Activated naive CD8-positive, alpha-beta T cell treated with anti-CD3 and anti-CD28 coated beads, Interleukin-2, amount 50 U/mL, for 24 hours (primary cell): ENCODE measurements around the gene LRRC4C.
"Not testable (repeated sequence)": the region's sequence is repeated elsewhere in the genome, so short reads cannot be mapped to it uniquely, and the experiment has no call there.

ENCODE experiments used
- ATAC-seq: fragments of 150-1000 bp; cut with Tn5 transposase; one replicate; pipeline ENCODE4 v1.10.0; 2021
- DNase-seq: peaks from one replicate; pipeline ENCODE4 v3.0.0; 2021
- H3K27ac Mint-ChIP-seq: one replicate; pipeline ENCODE4 v1.8.0; 2021; ENCODE audit warnings: mild to moderate bottlenecking, mixed read lengths
- H3K27me3 Mint-ChIP-seq: one replicate; pipeline ENCODE4 v1.8.0; 2021; ENCODE audit warnings: mixed read lengths
- H3K36me3 Mint-ChIP-seq: one replicate; pipeline ENCODE4 v1.8.0; 2021; ENCODE audit warnings: low read depth, mixed read lengths
- H3K4me1 Mint-ChIP-seq: one replicate; pipeline ENCODE4 v1.8.0; 2021; ENCODE audit warnings: mixed read lengths
- H3K4me3 Mint-ChIP-seq: one replicate; pipeline ENCODE4 v1.8.0; 2021; ENCODE audit warnings: mild to moderate bottlenecking, moderate library complexity, mixed read lengths
- H3K9me3 Mint-ChIP-seq: one replicate; pipeline ENCODE4 v1.8.0; 2021; ENCODE audit warnings: mixed read lengths

The LRRC4C gene

DNA sequence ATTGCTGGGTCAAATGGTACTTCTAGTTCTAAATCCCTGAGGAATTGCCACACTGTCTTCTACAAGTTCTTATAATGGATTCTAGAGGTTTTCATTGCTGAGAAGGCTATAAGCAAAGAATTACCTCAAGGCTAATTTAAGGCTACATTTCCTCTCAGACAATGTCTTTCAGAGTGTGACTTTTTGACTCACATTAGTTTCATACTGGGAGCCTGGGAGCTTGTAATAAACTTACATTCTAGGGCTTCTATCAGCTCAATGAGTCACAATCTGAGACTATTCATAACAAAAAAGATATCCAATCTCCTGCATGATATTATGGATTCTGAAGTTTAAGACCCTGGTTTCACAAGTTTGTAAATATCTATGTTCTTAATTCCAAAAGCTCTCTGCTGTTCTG, 408.7 kb downstream of the LRRC4C start:
- no peaks in the 10 kb centered on the region for H3K4me1 Mint-ChIP-seq
- H3K27ac Mint-ChIP-seq: no peak overlapping the region
- no peaks in the 10 kb centered on the region for H3K36me3 Mint-ChIP-seq
- no peaks in the 10 kb centered on the region for H3K27me3 Mint-ChIP-seq
- DNase-seq (no peak), ATAC-seq (no peak)
- peaks cover 26% of the 10 kb centered on the region for H3K9me3 Mint-ChIP-seq
- H3K4me3 Mint-ChIP-seq: no peak overlapping the region

DNA sequence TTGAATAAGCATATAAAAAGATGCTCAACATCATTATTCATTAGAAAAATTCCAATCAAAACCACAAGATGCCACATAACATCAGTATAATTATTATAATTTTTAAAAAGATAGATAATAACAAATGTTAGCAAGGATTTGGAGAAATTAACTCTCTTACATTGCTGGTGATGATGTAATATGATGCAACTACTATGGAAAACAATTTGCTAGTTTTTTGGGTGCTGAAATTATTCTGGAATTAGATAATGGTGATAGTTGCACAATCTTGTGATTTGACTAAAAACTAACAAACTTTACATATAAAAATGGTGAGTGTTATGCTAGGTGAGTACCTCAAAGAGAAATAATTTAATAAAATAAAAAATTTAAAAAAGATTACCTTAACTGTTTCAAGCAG, 412.2 kb downstream of the LRRC4C start:
- ATAC-seq: no peak
- Mint-ChIP-seq H3K9me3 (peaks cover 28% of the 10 kb centered on the region), H3K4me1 (no peaks in the 10 kb centered on the region), H3K27ac (no peak overlapping the region), H3K27me3 (no peaks in the 10 kb centered on the region), H3K4me3 (no peak overlapping the region), H3K36me3 (no peaks in the 10 kb centered on the region)
- no peak for DNase-seq

DNA sequence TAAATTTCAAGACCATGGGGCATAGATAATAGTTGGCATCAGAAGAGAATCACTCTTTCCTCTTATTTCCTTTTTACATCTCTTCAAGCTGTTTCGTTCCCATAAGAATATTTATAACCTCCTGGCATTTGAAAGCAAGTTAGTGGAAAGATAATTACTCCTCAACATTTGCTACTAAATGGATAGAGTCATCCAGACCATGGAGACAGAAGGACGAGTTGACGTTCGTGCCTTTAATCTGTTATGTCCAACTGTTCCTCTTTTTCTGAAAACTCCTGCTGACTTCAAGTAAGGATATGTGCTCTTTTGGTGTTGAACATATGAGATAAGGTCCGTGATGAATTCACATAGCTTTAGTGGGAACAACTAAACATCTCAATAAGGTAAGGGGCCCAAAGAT, 414.2 kb downstream of the LRRC4C start:
- Mint-ChIP-seq H3K9me3 (peaks cover 24% of the 10 kb centered on the region), H3K36me3 (no peaks in the 10 kb centered on the region), H3K27ac (no peak overlapping the region), H3K4me1 (no peaks in the 10 kb centered on the region), H3K27me3 (no peaks in the 10 kb centered on the region), H3K4me3 (no peak overlapping the region)
- ATAC-seq: no peak
- DNase-seq: no peak

DNA sequence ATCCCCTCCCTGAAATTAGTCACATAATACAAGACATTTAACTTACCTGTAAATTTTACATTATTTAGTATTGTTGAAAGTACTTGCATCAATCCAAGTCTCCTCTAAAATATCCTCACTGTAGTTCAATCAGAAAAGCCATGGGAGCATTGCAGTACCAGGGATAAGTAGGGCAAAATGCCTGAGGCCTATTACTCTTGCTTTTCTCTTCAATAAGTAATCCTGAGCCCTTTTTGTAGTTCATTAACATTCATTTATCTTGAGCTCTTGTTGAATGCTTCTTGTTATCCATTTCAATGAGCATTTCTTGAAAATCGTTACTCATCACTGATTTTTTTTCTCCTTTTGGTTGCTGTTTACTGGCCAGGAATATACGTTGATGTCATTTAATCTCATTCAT, 414.7 kb downstream of the LRRC4C start:
- Mint-ChIP-seq H3K4me1 (no peaks in the 10 kb centered on the region), H3K4me3 (no peak overlapping the region), H3K27ac (no peak overlapping the region), H3K27me3 (no peaks in the 10 kb centered on the region), H3K9me3 (peaks cover 21% of the 10 kb centered on the region), H3K36me3 (no peaks in the 10 kb centered on the region)
- ATAC-seq (no peak), DNase-seq (no peak)

DNA sequence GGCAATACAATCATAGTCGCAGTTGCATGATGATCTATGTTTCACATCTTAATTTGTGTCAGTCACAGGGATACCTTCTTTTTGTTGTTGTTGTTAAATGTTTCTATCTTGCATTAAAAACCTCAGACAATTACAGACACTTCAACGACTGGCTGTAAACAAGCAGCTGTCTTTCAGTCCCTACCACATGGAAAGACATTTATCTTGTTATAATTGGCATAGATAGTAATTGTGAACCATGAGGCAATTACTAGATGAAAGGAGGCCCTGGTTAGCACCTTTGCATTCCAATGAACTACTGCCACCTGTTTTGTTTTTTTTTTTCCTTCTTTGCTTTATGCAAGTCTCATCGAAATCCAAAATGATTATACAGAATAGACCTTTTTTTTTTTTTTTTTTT, 416.8 kb downstream of the LRRC4C start:
- H3K4me3 Mint-ChIP-seq: no peak overlapping the region
- ATAC-seq: no peak
- H3K27ac Mint-ChIP-seq: no peak overlapping the region
- no peak for DNase-seq
- H3K9me3 Mint-ChIP-seq: peaks cover 11% of the 10 kb centered on the region
- no peaks in the 10 kb centered on the region for H3K36me3 Mint-ChIP-seq
- no peaks in the 10 kb centered on the region for H3K27me3 Mint-ChIP-seq
- no peaks in the 10 kb centered on the region for H3K4me1 Mint-ChIP-seq

- Mint-ChIP-seq H3K4me3 (no peak overlapping the region), H3K27ac (no peak overlapping the region), H3K4me1 (no peaks in the 10 kb centered on the region)
Observed at GRCh38 chr11:41040474-41040873, 419.0 kb downstream of the LRRC4C start.

GRCh38 chr11:41039592-41039991, 419.9 kb downstream of the LRRC4C start:
- no peak for ATAC-seq
- Mint-ChIP-seq H3K27ac (no peak overlapping the region), H3K4me3 (no peak overlapping the region), H3K4me1 (no peaks in the 10 kb centered on the region), H3K36me3 (no peaks in the 10 kb centered on the region), H3K9me3 (peaks cover 17% of the 10 kb centered on the region), H3K27me3 (no peaks in the 10 kb centered on the region)
- DNase-seq: no peak

More at GRCh38 chr11:41040474-41040873, 419.0 kb downstream of the LRRC4C start:
- H3K36me3 Mint-ChIP-seq: no peaks in the 10 kb centered on the region
- ATAC-seq (no peak), DNase-seq (no peak)
- H3K27me3 Mint-ChIP-seq: no peaks in the 10 kb centered on the region
- H3K9me3 Mint-ChIP-seq: peaks cover 13% of the 10 kb centered on the region

GRCh38 chr11:41031551-41032060, 427.8 kb downstream of the LRRC4C start:
- DNase-seq (no peak), ATAC-seq (no peak)
- Mint-ChIP-seq H3K36me3 (no peaks in the 10 kb centered on the region), H3K4me1 (no peaks in the 10 kb centered on the region), H3K9me3 (peaks cover 8% of the 10 kb centered on the region), H3K27ac (no peak overlapping the region), H3K27me3 (no peaks in the 10 kb centered on the region), H3K4me3 (no peak overlapping the region)

- no peaks in the 10 kb centered on the region for H3K4me1 Mint-ChIP-seq
- H3K27ac Mint-ChIP-seq: no peak overlapping the region
- DNase-seq (no peak), ATAC-seq (no peak)
- H3K4me3 Mint-ChIP-seq: no peak overlapping the region
- peaks cover 11% of the 10 kb centered on the region for H3K9me3 Mint-ChIP-seq
- no peaks in the 10 kb centered on the region for H3K36me3 Mint-ChIP-seq
- H3K27me3 Mint-ChIP-seq: no peaks in the 10 kb centered on the region
Observed at GRCh38 chr11:41020259-41020658, 439.2 kb downstream of the LRRC4C start.

DNA sequence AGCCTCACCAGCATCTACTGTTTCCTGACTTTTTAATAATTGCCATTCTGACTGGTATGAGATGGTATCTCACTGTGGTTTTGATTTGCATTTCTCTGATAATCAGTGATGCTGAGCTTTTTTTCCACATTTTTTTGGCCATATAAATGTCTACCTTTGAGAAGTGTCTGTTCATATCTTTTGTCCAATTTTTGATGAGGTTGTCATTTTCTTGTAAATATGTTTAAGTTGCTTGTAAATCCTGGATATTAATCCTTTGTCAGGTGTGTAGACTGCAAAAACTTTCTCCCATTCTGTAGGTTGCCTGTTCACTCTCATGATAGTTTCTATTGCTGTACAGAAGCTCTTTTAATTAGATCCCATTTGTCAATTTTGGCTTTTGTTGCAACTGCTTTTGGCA, 439.8 kb downstream of the LRRC4C start:
- H3K4me3 Mint-ChIP-seq, H3K36me3 Mint-ChIP-seq, H3K27ac Mint-ChIP-seq, DNase-seq, ATAC-seq, H3K4me1 Mint-ChIP-seq, H3K27me3 Mint-ChIP-seq: not testable (repeated sequence)
- peaks cover 13% of the 10 kb centered on the region for H3K9me3 Mint-ChIP-seq

DNA sequence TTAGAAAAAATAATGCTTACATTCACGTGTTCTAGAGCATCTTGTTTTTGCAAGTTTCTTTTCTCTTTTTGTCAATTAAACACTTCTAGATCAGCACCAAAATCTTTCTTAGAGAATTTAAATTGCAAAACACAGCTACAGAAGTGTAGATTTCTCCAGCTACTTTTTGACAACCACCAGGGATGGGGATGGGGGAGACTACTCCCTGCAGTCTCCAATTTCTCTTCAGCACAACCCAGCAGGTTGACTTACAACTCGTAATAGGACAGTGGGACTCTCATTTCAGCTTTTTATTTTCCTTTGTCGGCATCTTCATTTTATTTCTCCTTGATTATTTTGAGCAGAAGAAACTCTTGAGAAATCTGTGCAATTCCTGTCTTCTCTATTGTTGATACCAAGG, 441.2 kb downstream of the LRRC4C start:
- no peak for DNase-seq
- no peak overlapping the region for H3K4me3 Mint-ChIP-seq
- no peaks in the 10 kb centered on the region for H3K4me1 Mint-ChIP-seq
- no peak overlapping the region for H3K27ac Mint-ChIP-seq
- no peak for ATAC-seq
- H3K27me3 Mint-ChIP-seq: no peaks in the 10 kb centered on the region
- H3K36me3 Mint-ChIP-seq: no peaks in the 10 kb centered on the region
- peaks cover 14% of the 10 kb centered on the region for H3K9me3 Mint-ChIP-seq

DNA sequence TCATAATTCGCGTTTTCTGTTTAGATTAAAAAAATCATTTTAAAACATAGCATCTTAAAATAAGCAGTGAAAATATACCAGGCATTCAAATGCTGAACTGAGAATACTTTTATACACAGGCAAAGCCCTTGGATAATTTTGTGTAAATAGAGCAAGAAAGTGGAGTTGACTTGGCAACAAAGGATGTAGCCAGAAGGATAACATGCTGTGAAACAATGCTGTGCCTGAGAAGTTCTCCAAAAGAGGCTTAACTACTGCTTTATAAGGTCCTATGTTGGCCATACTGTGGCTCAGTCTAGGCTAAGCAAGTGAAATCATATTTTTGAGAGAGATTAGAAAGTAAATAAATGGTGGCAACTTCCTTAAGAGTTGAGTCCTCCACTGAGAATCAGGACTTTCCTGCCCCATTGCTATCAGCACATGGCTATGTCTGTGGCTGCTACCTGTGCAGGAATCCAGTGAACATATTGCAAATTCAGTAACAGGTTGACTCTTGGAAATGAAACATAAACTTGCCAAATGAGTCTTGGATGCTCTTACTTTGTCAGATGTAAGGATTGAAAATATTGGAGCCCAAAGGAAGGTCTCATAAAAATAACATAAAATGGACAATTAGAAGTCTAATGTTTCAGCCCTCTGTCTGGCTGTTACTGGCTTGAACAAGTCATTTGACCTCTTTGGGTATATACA, 448.9 kb downstream of the LRRC4C start:
- Mint-ChIP-seq H3K4me1 (no peaks in the 10 kb centered on the region), H3K4me3 (no peak overlapping the region), H3K36me3 (no peaks in the 10 kb centered on the region), H3K9me3 (peaks cover 18% of the 10 kb centered on the region), H3K27ac (no peak overlapping the region), H3K27me3 (no peaks in the 10 kb centered on the region)
- DNase-seq: no peak
- ATAC-seq: no peak

GRCh38 chr11:41005986-41006385, 453.5 kb downstream of the LRRC4C start:
- DNase-seq (no peak), ATAC-seq (no peak)
- Mint-ChIP-seq H3K4me1 (no peaks in the 10 kb centered on the region), H3K4me3 (no peak overlapping the region), H3K27ac (no peak overlapping the region), H3K9me3 (peaks cover 15% of the 10 kb centered on the region), H3K36me3 (no peaks in the 10 kb centered on the region), H3K27me3 (no peaks in the 10 kb centered on the region)

DNA sequence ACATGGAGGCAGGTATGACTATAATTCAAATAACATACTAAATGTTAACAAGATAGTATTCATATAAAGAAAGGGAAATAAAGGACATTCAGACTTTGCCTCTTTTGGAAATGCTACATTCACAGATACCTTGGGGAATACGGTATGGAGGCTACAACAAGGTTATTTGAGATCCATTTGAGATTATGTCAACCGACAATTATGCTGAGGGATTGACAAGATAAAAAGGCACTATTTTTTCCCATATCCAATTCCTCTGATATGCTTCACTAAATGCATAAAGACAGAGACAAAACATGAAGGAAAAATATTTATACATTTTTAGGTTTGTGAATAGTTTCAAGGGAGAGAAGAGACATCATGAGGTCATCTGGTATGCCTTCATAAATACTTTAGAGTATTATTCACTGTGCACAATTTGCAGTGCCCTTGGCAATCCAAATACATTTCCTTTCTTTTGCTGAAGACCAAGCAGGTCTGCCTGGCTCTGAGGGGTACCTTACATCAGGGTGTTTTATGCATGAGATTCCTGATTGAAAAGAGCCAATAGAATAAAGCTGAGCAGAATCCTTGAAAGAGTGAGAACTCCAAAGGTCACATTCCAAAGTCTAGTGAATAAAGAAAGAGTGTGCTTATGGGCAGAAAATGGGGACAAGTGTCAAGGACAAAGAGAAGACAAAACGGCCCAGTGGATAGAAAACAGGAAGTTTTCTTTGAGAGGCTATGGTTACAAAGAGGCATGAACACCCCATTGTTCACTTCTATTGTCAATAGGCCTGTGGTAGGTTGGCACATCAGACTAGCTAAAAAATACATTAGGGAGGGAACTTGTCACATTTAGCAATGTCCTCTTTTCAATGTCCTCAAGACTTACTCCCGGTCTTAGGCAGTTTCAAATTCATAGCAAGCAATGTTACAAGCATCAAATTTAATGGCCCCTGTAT, 455.8 kb downstream of the LRRC4C start:
- Mint-ChIP-seq H3K4me3 (no peak overlapping the region), H3K27ac (no peak overlapping the region), H3K9me3 (peaks cover 18% of the 10 kb centered on the region), H3K27me3 (no peaks in the 10 kb centered on the region), H3K4me1 (no peaks in the 10 kb centered on the region), H3K36me3 (no peaks in the 10 kb centered on the region)
- DNase-seq: no peak
- no peak for ATAC-seq

DNA sequence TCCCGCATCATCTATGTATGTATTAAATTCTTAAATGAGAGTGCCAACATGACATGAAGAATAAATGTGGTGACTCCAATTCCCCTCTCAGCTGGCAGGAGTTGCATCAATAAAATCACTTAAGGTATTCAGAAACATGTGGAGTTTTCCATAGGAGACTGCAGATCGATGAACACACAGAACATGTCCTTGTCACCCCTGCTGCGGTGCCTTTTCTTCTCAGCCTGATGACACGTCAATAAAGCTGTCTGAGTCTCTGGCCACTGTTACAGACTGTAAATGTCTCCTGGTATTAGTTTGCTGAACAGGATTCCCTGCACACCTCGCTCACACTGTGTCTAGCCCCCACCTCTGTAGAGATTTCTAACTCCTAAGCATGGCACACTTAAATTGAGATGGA, 460.5 kb downstream of the LRRC4C start:
- no peak for DNase-seq
- Mint-ChIP-seq H3K9me3 (peaks cover 25% of the 10 kb centered on the region), H3K27me3 (no peaks in the 10 kb centered on the region), H3K27ac (no peak overlapping the region), H3K4me3 (no peak overlapping the region), H3K36me3 (no peaks in the 10 kb centered on the region), H3K4me1 (no peaks in the 10 kb centered on the region)
- no peak for ATAC-seq
